ENCODE results near the gene RPS27.
"Not testable (repeated sequence)": the region's sequence is repeated elsewhere in the genome, so short reads cannot be mapped to it uniquely, and the experiment has no call there.

- not testable (repeated sequence) for TF ChIP-seq CTCF (conservative IDR thresholded peaks at IDR 0.05 in 1 of 2, IDR thresholded peaks at IDR 0.05 in 1 of 2; ENCODE audit: extremely low read depth in 1 of 2, insufficient read depth in 1 of 2, low read depth in 1 of 2, low read length in 2 of 2); EZH2 (IDR thresholded peaks at IDR 0.05; ENCODE audit: borderline replicate concordance, low read length)
Measured at GRCh38 chr1:153996882-153997281, 6.3 kb downstream of the RPS27 start.

Measured in mammary epithelial cell (primary cell).